ENCODE measurements around the gene PSMD6. TPM values are rescaled to one million over a fixed set of nuclear protein-coding genes. Genes with fewer than 3 reads are reported as not detected.

Gene PSMD6
- total RNA-seq, 2 experiments from 2014 or later = 119 to 126 TPM

DNA sequence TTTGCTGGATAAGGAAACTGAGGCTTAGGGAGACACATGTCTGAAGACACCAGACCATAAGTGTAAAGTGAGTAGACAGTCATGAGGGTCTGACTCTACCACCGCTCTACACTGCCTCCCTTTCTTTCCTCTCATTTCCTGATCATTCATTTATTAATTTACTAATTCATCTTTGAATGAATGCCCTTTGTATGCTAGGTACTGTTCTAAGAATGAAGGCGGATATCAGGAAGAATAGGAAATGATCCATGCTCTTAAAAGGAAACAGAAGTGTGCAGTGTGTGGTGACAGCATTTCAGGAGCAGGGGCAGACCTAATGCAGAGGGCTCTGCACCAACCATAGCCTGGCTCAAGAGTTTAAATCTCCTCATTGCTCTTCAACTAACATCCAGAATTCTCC lies 31.8 kb upstream of the PSMD6 start:
- H3K27ac ChIP-seq (ENCODE audit: low read depth in 1 of 2, low read length in 2 of 2) = no peak overlapping the region
- H3K27ac Mint-ChIP-seq = no peak overlapping the region
- H3K4me1 ChIP-seq (ENCODE audit: insufficient read depth, low read length) = no peaks in the 10 kb centered on the region
- peaks cover 0 to 5% of the 10 kb centered on the region in 2 experiments for H3K27me3 ChIP-seq (ENCODE audit: control insufficient read depth in 1 of 2, insufficient read depth in 2 of 2, low read length in 2 of 2)
- ATAC-seq (ENCODE audit: poor library complexity) (no peak), DNase-seq (no peak)
- TF ChIP-seq, protein P1, sequence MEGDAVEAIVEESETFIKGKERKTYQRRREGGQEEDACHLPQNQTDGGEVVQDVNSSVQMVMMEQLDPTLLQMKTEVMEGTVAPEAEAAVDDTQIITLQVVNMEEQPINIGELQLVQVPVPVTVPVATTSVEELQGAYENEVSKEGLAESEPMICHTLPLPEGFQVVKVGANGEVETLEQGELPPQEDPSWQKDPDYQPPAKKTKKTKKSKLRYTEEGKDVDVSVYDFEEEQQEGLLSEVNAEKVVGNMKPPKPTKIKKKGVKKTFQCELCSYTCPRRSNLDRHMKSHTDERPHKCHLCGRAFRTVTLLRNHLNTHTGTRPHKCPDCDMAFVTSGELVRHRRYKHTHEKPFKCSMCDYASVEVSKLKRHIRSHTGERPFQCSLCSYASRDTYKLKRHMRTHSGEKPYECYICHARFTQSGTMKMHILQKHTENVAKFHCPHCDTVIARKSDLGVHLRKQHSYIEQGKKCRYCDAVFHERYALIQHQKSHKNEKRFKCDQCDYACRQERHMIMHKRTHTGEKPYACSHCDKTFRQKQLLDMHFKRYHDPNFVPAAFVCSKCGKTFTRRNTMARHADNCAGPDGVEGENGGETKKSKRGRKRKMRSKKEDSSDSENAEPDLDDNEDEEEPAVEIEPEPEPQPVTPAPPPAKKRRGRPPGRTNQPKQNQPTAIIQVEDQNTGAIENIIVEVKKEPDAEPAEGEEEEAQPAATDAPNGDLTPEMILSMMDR (IDR thresholded peaks at IDR 0.05) = no peak
- no peak overlapping the region for H3K4me3 ChIP-seq (ENCODE audit: low read length)
- no peaks in the 10 kb centered on the region for H3K36me3 ChIP-seq (ENCODE audit: insufficient read depth, low read length)
- intact Hi-C loops (cut with DNase I, micrococcal nuclease) = no loop called here
- CTCF ChIA-PET = no interaction called here
- no peak overlapping the region for H3K4me3 Mint-ChIP-seq
- H3K9me3 ChIP-seq (ENCODE audit: control insufficient read depth in 1 of 2, insufficient read depth in 1 of 2, low read length in 2 of 2) = no peaks in the 10 kb centered on the region
- no peaks in the 10 kb centered on the region for H3K9me3 Mint-ChIP-seq
- POLR2A ChIA-PET = no interaction called here
- no peaks in the 10 kb centered on the region for H3K4me1 Mint-ChIP-seq (ENCODE audit: low read depth)
- H3K36me3 Mint-ChIP-seq (ENCODE audit: low read depth) = no peaks in the 10 kb centered on the region
- peaks cover 35% of the 10 kb centered on the region for H3K27me3 Mint-ChIP-seq

- Mint-ChIP-seq H3K4me1 (ENCODE audit: low read depth) (no peaks in the 10 kb centered on the region), H3K27ac (no peak overlapping the region), H3K9me3 (no peaks in the 10 kb centered on the region), H3K36me3 (ENCODE audit: low read depth) (no peaks in the 10 kb centered on the region), H3K27me3 (peaks cover 39% of the 10 kb centered on the region), H3K4me3 (no peak overlapping the region)
- Histone ChIP-seq H3K27ac (ENCODE audit: low read depth in 1 of 2, low read length in 2 of 2) (no peak overlapping the region), H3K36me3 (ENCODE audit: insufficient read depth, low read length) (no peaks in the 10 kb centered on the region), H3K27me3 (ENCODE audit: control insufficient read depth in 1 of 2, insufficient read depth in 2 of 2, low read length in 2 of 2) (peaks cover 0 to 5% of the 10 kb centered on the region in 2 experiments), H3K9me3 (ENCODE audit: control insufficient read depth in 1 of 2, insufficient read depth in 1 of 2, low read length in 2 of 2) (no peaks in the 10 kb centered on the region), H3K4me3 (ENCODE audit: low read length) (no peak overlapping the region), H3K4me1 (ENCODE audit: insufficient read depth, low read length) (no peaks in the 10 kb centered on the region)
- ATAC-seq (ENCODE audit: poor library complexity) (no peak), DNase-seq (no peak)
- ChIA-PET POLR2A (no interaction called here), CTCF (no interaction called here)
- TF ChIP-seq, protein P1 (IDR thresholded peaks at IDR 0.05) = no peak
- intact Hi-C loops (cut with DNase I, micrococcal nuclease) = no loop called here
These were observed 31.2 kb upstream of the PSMD6 start for GRCh38 chr3:64054488-64054887.

GRCh38 chr3:64053581-64053980 lies 30.3 kb upstream of the PSMD6 start:
- H3K4me1 ChIP-seq (ENCODE audit: insufficient read depth, low read length) = no peaks in the 10 kb centered on the region
- intact Hi-C loops (cut with DNase I, micrococcal nuclease) = no loop called here
- ATAC-seq (ENCODE audit: poor library complexity) (no peak), DNase-seq (no peak)
- Mint-ChIP-seq H3K9me3 (no peaks in the 10 kb centered on the region), H3K27ac (no peak overlapping the region), H3K4me3 (no peak overlapping the region), H3K36me3 (ENCODE audit: low read depth) (no peaks in the 10 kb centered on the region), H3K4me1 (ENCODE audit: low read depth) (no peaks in the 10 kb centered on the region), H3K27me3 (peaks cover 43% of the 10 kb centered on the region)
- H3K4me3 ChIP-seq (ENCODE audit: low read length) = no peak overlapping the region
- TF ChIP-seq, protein P1 (IDR thresholded peaks at IDR 0.05) = no peak
- CTCF ChIA-PET = no interaction called here
- H3K27me3 ChIP-seq (ENCODE audit: control insufficient read depth in 1 of 2, insufficient read depth in 2 of 2, low read length in 2 of 2) = peaks cover 0 to 12% of the 10 kb centered on the region in 2 experiments
- H3K27ac ChIP-seq (ENCODE audit: low read depth in 1 of 2, low read length in 2 of 2) = no peak overlapping the region
- no peaks in the 10 kb centered on the region for H3K9me3 ChIP-seq (ENCODE audit: control insufficient read depth in 1 of 2, insufficient read depth in 1 of 2, low read length in 2 of 2)
- POLR2A ChIA-PET = no interaction called here
- H3K36me3 ChIP-seq (ENCODE audit: insufficient read depth, low read length) = no peaks in the 10 kb centered on the region

Data from CD4-positive, alpha-beta T cell (primary cell).